Mesothelial cell of epicardium (in vitro differentiated cells): ENCODE data around the gene B4GAT1. TPM values are rescaled to one million over a fixed set of nuclear protein-coding genes. Genes with fewer than 3 reads are reported as not detected.
"Not testable (repeated sequence)": the region's sequence is repeated elsewhere in the genome, so short reads cannot be mapped to it uniquely, and the experiment has no call there.

Experiments used
- DNase-seq, 2 experiments: peaks; one replicate each; pipeline ENCODE4 v3.0.0; 2021; ENCODE audit warnings: low spot score in 2 of 2; ENCODE audit not compliant: unreplicated experiment in 2 of 2
- H3K27ac Mint-ChIP-seq: 2 replicates; pipeline ENCODE4 v1.8.0; 2021; ENCODE audit warnings: mixed read lengths
- H3K27me3 Mint-ChIP-seq: 2 replicates; pipeline ENCODE4 v1.8.0; 2021; ENCODE audit warnings: low read depth, mixed read lengths
- H3K36me3 Mint-ChIP-seq: 2 replicates; pipeline ENCODE4 v1.8.0; 2021; ENCODE audit warnings: mixed read lengths
- H3K4me1 Mint-ChIP-seq: 2 replicates; pipeline ENCODE4 v1.8.0; 2021; ENCODE audit warnings: mixed read lengths
- H3K4me3 Mint-ChIP-seq: 2 replicates; pipeline ENCODE4 v1.8.0; 2021; ENCODE audit warnings: mild to moderate bottlenecking, moderate library complexity, mixed read lengths
- H3K9me3 Mint-ChIP-seq: 2 replicates; pipeline ENCODE4 v1.8.0; 2021; ENCODE audit warnings: mixed read lengths
- total RNA-seq: library from RNA; stranded (reverse); gene quantifications from 3 replicates; pipeline ENCODE4 v1.2.1, GENCODE V29; 2021
- TF ChIP-seq, protein P1 (sequence below): fragments of 200-600 bp; sonication (generic); IDR thresholded peaks from one replicate; pipeline ENCODE4 v1.5.0; 2021; ENCODE audit warnings: antibody characterized with exemption; ENCODE audit not compliant: unreplicated experiment

The B4GAT1 gene
- total RNA-seq, 1 donor from 2014 or later = 30.2 TPM

DNA sequence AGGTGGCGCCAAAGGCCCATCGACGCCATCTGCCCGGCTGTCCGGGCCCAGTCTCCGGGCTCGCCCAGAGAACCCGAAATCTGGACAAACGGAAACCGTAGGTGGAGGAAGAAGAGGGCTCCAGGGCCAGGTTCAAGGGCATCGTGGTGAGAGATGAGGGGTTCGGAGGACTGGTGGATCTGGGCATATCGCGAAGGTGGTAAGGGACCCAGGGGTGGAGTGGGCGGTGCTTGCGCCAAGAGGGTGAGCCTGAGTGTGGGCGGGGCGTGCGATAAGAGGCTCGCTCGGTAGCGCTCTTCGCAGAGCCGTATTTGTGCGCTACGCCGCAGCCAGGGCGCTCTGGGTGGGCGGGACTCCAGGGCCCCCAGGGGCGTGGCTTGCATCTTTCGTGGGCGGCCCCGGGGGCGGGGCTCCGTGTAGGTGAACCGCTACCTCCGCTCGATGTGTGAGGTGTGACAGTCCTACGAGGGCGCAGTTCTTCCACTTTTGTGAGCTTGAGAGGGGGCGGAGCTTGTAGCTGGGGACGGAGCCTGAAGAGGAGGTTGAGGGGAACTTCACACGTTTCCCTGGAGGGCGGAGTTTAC lies 35.4 kb downstream of the B4GAT1 start:
- no peaks in the 10 kb centered on the region for H3K36me3 Mint-ChIP-seq
- TF ChIP-seq, protein P1, sequence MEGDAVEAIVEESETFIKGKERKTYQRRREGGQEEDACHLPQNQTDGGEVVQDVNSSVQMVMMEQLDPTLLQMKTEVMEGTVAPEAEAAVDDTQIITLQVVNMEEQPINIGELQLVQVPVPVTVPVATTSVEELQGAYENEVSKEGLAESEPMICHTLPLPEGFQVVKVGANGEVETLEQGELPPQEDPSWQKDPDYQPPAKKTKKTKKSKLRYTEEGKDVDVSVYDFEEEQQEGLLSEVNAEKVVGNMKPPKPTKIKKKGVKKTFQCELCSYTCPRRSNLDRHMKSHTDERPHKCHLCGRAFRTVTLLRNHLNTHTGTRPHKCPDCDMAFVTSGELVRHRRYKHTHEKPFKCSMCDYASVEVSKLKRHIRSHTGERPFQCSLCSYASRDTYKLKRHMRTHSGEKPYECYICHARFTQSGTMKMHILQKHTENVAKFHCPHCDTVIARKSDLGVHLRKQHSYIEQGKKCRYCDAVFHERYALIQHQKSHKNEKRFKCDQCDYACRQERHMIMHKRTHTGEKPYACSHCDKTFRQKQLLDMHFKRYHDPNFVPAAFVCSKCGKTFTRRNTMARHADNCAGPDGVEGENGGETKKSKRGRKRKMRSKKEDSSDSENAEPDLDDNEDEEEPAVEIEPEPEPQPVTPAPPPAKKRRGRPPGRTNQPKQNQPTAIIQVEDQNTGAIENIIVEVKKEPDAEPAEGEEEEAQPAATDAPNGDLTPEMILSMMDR = peak; percentile 9
- H3K27ac Mint-ChIP-seq = peak overlapping the region; percentile 98
- no peaks in the 10 kb centered on the region for H3K9me3 Mint-ChIP-seq
- H3K4me3 Mint-ChIP-seq = peak overlapping the region; percentile 84
- DNase-seq = peak; percentile 82 to 93
- peaks cover 28% of the 10 kb centered on the region for H3K4me1 Mint-ChIP-seq
- H3K27me3 Mint-ChIP-seq = peaks cover 5% of the 10 kb centered on the region

DNA sequence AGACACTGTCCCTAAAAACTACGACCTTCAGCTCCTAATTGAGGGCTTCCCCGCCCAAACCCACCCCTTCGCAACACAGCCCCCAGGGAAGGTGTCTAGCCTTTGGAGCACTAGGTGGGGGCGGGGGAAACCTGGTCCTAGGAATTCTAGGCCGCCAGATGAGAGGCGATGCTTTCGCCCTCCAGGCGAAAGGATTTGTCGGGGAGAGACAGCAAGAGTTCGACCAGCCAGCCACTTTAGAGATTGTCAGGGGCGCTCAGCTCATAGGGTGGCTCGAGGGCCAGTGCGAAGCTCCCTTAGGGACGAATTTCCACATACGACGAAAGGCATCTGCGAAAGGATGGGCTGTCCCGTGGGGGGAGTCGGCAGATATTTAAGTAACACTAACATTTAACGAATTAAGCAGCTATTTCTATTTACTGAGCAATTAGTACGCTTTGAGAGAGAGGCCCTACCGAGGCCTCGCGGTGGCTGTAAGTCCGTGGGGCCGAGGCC lies 35.9 kb downstream of the B4GAT1 start:
- TF ChIP-seq, protein P1 = peak; percentile 73
- H3K27ac Mint-ChIP-seq = peak overlapping the region; percentile 98
- H3K27me3 Mint-ChIP-seq = peaks cover 5% of the 10 kb centered on the region
- H3K36me3 Mint-ChIP-seq = no peaks in the 10 kb centered on the region
- peak overlapping the region; percentile 84 for H3K4me3 Mint-ChIP-seq
- DNase-seq = no peak
- peaks cover 28% of the 10 kb centered on the region for H3K4me1 Mint-ChIP-seq
- no peaks in the 10 kb centered on the region for H3K9me3 Mint-ChIP-seq

DNA sequence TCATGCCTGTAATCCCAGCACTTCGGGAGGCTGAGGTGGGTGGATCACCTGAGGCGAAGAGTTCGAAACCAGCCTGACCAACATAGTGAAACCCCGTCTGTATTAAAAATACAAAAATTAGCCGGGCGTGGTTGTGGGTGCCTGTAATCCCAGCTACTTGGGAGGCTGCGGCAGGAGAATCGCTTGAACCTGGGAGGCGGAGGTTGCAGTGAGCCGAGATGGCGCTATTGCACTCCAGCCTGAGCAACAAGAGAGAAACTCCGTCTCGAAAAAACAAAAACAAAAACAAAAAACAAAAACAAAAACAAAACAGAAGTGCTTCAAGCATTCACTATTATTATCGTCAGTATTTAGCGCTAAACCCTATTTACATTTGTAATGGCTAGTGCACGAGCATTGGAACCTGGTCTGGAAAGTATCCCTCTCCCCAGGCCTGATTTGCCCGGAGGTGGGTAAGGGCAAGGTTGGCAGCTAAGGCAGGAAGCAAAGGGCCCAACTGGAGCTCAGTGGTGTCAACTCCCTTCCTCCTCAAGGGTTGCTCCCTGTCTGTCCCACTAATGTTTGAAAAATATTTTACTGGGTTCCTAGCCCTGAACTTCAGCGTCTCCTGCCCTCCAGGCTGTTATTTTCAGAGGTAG lies 36.5 kb downstream of the B4GAT1 start:
- not testable (repeated sequence) for H3K27ac Mint-ChIP-seq, H3K27me3 Mint-ChIP-seq, H3K36me3 Mint-ChIP-seq, H3K9me3 Mint-ChIP-seq, DNase-seq, H3K4me3 Mint-ChIP-seq
- H3K4me1 Mint-ChIP-seq = peaks cover 24% of the 10 kb centered on the region

DNA sequence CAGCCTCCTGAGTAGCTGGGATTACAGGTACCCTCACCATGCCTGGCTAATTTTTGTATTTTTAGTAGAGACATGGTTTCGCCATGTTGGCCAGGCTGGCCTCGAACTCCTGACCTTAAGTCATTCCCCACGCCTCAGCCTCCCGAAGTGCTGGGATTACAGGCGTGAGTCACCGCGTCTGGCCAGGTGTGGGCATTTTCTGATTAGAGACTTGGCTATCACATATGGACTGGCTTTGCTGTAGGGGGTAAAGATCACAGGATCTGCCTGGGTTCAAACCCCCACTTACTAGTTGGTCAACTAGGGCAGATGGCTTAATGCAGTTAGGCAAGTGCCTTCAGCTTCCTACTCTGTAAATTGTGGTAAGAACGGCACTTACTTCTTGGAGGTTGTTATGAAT lies 37.1 kb downstream of the B4GAT1 start:
- TF ChIP-seq, protein P1 = no peak

DNA sequence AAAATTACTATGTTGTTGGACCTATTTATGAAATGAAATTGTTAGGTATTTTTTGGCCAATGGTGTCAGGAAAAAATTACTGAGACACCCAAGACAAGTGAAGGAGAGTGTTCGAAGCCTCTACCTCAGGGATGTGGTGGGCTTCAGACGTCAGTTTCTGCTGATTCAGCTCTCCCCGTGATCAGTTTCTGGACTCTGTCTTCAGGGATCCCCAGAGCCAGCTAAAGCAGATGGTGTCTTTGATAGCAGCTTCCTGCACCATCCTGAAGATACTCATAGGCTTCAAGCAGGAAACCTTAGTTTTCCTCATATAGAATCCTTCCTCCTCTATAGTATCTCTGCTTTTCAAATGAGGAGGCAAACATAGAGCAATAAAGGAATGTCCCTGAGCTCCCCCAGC lies 38.0 kb downstream of the B4GAT1 start:
- H3K27ac Mint-ChIP-seq = no peak overlapping the region
- H3K4me3 Mint-ChIP-seq = no peak overlapping the region
- peaks cover 9% of the 10 kb centered on the region for H3K27me3 Mint-ChIP-seq
- no peaks in the 10 kb centered on the region for H3K9me3 Mint-ChIP-seq
- H3K4me1 Mint-ChIP-seq = peaks cover 11% of the 10 kb centered on the region
- no peak for DNase-seq
- TF ChIP-seq, protein P1 = no peak
- no peaks in the 10 kb centered on the region for H3K36me3 Mint-ChIP-seq

More for the DNA sequence above, 37.1 kb downstream of the B4GAT1 start:
- Mint-ChIP-seq H3K4me3 (no peak overlapping the region), H3K4me1 (peaks cover 18% of the 10 kb centered on the region), H3K9me3 (no peaks in the 10 kb centered on the region), H3K27ac (no peak overlapping the region), H3K36me3 (no peaks in the 10 kb centered on the region), H3K27me3 (peaks cover 5% of the 10 kb centered on the region)
- DNase-seq = no peak

DNA sequence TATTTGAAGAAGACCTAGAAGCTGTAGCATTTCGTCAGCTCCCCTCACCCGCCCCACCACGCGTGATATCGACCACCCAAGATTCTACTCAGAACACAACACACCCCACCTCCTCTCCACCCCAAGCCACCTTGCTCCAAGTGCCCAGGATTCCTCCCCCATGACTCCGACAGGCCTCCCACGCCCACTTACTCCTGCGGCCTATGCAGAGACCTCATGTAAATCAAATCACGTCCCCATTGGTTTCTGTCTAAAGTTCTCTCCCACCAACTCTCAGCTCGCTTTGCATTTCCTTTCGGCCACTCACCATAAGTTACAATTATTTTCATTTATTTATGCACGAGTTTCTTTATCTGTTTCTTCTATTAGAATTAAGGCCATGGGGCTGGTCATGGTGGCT lies 44.8 kb downstream of the B4GAT1 start:
- TF ChIP-seq, protein P1 = no peak
- no peaks in the 10 kb centered on the region for H3K36me3 Mint-ChIP-seq
- no peaks in the 10 kb centered on the region for H3K4me1 Mint-ChIP-seq
- no peaks in the 10 kb centered on the region for H3K9me3 Mint-ChIP-seq
- H3K27ac Mint-ChIP-seq = no peak overlapping the region
- no peak for DNase-seq
- H3K4me3 Mint-ChIP-seq = no peak overlapping the region
- peaks cover 13% of the 10 kb centered on the region for H3K27me3 Mint-ChIP-seq
